ENCODE data around the gene CAP1.

Gene CAP1

DNA sequence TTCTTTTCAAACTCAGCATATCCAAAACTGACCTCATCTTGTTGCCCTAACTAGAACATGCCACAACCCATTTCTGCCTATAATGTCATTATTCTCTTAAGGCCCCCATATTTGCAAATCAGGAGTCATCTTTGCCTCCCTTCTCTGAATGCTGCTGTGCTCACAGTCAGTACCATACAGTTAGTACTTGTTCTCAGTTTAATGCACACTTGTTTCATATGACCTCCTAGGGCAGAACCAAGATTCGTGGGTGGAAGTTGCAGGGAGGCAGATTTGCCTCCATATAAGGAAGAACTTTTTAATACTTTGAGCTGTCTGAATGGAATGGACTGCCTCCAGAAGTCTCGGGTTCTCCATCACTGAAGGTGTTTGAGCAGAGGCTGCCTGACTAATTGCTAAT lies 9.2 kb downstream of the CAP1 start:
- DNase-seq, result no peak
- Histone ChIP-seq H3K27ac (peak overlapping the region; percentile 63 to 71), H3K27me3 (no peaks in the 10 kb centered on the region), H3K4me3 (no peak overlapping the region), H3K9me3 (no peaks in the 10 kb centered on the region), H3K36me3 (no peaks in the 10 kb centered on the region), H3K4me1 (peaks cover 0 to 100% (median 60%) of the 10 kb centered on the region in 4 donors)
- intact Hi-C loops (cut with DNase I; ENCODE audit: low total_unique reads), result no loop called here
- TF ChIP-seq, protein P1, sequence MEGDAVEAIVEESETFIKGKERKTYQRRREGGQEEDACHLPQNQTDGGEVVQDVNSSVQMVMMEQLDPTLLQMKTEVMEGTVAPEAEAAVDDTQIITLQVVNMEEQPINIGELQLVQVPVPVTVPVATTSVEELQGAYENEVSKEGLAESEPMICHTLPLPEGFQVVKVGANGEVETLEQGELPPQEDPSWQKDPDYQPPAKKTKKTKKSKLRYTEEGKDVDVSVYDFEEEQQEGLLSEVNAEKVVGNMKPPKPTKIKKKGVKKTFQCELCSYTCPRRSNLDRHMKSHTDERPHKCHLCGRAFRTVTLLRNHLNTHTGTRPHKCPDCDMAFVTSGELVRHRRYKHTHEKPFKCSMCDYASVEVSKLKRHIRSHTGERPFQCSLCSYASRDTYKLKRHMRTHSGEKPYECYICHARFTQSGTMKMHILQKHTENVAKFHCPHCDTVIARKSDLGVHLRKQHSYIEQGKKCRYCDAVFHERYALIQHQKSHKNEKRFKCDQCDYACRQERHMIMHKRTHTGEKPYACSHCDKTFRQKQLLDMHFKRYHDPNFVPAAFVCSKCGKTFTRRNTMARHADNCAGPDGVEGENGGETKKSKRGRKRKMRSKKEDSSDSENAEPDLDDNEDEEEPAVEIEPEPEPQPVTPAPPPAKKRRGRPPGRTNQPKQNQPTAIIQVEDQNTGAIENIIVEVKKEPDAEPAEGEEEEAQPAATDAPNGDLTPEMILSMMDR (IDR thresholded peaks at IDR 0.05), result no peak

DNA sequence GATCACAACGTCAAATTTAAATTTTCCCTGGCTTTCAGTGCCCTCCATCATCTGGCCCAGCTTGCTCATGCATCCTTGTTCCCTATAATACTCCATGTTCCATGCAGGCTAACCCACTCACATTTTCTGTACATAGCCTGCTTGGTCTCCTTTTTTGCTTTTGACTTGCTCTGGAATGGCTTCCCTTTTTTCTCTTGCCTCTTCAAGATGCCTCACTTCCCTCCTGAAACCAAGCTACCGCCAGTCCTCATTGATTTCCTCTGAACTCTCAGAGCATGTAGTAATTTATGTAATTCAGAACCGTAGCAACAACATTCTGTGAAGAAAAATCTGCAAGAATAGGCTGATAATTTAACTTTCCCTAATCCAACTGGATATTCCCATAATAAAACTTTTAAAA lies 10.3 kb downstream of the CAP1 start:
- TF ChIP-seq, protein P1 (IDR thresholded peaks at IDR 0.05), result no peak
- Histone ChIP-seq H3K27me3 (no peaks in the 10 kb centered on the region), H3K4me1 (peaks cover 0 to 100% (median 56%) of the 10 kb centered on the region in 4 donors), H3K4me3 (no peak overlapping the region), H3K27ac (peak overlapping the region; percentile 63 to 71), H3K36me3 (no peaks in the 10 kb centered on the region), H3K9me3 (no peaks in the 10 kb centered on the region)
- no peak for DNase-seq
- intact Hi-C loops (cut with DNase I; ENCODE audit: low total_unique reads), result no loop called here

DNA sequence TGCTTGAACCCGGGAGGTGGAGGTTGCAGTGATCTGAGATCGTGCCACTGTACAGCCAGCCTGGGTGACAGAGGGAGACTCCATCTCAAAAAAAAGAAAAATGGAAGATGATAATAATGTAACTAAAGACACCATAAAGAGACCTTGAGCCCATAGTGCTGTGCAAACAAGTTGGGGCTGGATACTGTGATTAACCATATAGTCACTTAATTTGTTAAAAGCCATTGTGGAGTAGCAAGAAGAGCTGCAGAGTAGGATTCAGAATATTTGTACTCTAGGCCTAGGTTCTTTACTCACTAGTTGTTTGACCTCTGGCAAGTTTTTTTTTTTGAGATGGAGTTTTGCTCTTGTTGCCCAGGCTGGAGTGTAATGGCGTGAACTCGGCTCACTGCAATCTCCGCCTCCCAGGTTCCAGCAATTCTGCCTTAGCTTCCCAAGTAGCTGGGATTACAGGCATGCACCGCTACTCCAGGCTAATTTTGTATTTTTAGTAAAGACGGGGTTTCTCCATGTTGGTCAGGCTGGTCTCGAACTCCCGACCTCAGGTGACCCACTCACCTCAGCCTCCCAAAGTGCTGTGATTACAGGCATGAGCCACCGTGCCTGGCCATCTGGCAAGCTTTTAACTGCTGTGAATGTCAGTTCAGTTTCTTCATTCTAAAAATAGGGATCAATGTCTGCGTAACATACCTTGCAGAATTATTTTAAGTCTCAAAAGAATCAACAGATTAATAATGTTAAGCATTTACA lies 12.8 kb downstream of the CAP1 start:
- peaks cover 0 to 100% (median 49%) of the 10 kb centered on the region in 4 donors for H3K4me1 ChIP-seq
- H3K4me3 ChIP-seq, result no peak overlapping the region
- intact Hi-C loops (cut with DNase I; ENCODE audit: low total_unique reads), result no loop called here
- TF ChIP-seq, protein P1 (IDR thresholded peaks at IDR 0.05), result no peak
- H3K27ac ChIP-seq, result peak overlapping the region in 1 of 2 donors; percentile 26
- H3K9me3 ChIP-seq, result no peaks in the 10 kb centered on the region
- DNase-seq, result no peak
- H3K36me3 ChIP-seq, result no peaks in the 10 kb centered on the region
- no peaks in the 10 kb centered on the region for H3K27me3 ChIP-seq

DNA sequence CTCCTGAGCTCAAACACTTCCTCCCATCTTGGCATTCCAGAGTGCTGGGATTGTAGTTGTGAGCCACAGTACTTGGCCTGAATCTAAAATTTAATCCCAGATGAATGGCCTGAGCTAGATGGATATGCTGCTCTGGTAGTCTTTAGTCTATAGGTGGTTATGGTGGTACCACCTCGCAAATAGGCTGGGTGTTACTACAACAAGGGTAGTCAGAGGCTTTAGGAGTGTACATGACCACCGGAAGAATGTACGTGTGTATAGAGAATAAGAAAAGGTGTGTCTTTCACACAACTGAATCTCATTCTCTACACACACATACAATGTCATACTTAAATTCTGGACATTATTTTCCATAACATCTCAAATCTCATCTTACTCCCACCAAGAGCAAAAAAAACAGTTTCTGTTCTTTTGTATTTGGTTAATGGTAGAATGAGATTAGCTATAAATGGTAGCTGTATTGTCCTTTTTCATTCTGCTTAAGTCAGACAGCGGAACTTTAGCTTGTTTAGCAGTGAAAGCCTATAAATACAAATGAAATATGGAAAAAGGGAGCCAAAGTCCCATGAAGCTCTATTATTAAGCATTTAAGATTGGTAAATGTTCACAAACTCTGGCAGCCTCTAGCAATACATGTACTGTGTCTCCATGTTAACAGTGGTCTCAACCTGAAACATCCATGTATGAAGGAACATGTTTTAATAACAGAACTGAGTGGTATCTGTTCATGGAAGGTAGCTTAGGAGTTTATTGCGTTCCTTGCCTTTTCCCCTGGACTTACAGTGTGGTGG lies 16.2 kb downstream of the CAP1 start:
- Histone ChIP-seq H3K4me1 (peaks cover 0 to 100% (median 40%) of the 10 kb centered on the region in 4 donors), H3K4me3 (no peak overlapping the region), H3K9me3 (no peaks in the 10 kb centered on the region), H3K27me3 (no peaks in the 10 kb centered on the region), H3K36me3 (peaks cover 24 to 26% (median 25%) of the 10 kb centered on the region in 3 donors), H3K27ac (no peak overlapping the region)
- DNase-seq, result no peak
- TF ChIP-seq, protein P1 (IDR thresholded peaks at IDR 0.05), result no peak
- intact Hi-C loops (cut with DNase I; ENCODE audit: low total_unique reads), result no loop called here

DNA sequence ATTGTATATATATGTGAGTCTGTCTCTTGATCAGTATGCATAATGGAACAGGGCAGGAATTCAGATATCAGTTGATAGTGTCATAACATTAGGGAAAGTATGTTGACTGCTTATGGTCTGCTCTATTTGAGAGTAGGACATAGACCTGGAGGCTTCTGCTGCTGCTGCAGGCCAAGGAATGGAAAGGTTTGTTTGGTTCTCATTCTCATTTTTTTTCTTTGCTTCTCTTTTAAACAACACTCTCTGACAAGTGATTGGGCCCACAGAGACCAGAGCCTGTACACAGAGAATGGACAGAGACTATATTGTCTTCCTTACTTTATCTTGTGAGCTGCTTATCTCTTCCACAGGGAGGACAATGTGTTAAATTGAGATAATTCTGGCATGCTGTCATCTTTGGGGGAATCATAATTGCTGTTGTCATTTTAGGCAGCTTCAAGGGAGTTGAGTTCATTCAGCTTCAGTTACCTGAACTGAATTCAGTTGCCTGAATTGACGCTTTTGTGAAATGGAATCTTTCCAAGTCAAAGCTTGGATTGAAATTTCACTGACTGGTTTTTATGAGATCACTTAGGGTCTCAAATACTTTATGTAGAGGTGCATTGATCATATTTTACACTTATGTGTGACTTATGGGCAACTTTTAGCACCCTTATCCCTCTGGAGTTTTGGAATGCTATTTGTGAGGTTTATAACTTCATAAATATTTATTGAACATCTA lies 16.9 kb downstream of the CAP1 start:
- H3K4me1 ChIP-seq, result peaks cover 0 to 95% (median 37%) of the 10 kb centered on the region in 4 donors
- H3K4me3 ChIP-seq, result no peak overlapping the region
- no peak for DNase-seq
- no peaks in the 10 kb centered on the region for H3K27me3 ChIP-seq
- TF ChIP-seq, protein P1 (IDR thresholded peaks at IDR 0.05), result no peak
- H3K36me3 ChIP-seq, result peaks cover 31 to 32% (median 31%) of the 10 kb centered on the region in 3 donors
- H3K27ac ChIP-seq, result no peak overlapping the region
- H3K9me3 ChIP-seq, result no peaks in the 10 kb centered on the region
- intact Hi-C loops (cut with DNase I; ENCODE audit: low total_unique reads), result no loop called here

All from tibial artery (tissue), 4 donors.